ENCODE data around the gene ESRRB.

Gene ESRRB

GRCh38 chr14:76413962-76414600 lies 38.1 kb downstream of the ESRRB start:
- no peak for TF ChIP-seq POLR2AphosphoS5 (IDR thresholded peaks at IDR 0.05; ENCODE audit: low read depth, low read length)
- no peak for TF ChIP-seq TAF1 (IDR thresholded peaks at IDR 0.05; ENCODE audit: borderline replicate concordance, insufficient read depth, low read length)
- TF ChIP-seq REST (IDR thresholded peaks at IDR 0.05; ENCODE audit: insufficient read depth in 1 of 2, low read depth in 2 of 2, low read length in 2 of 2), result no peak
- no peak for TF ChIP-seq SIN3A (IDR thresholded peaks at IDR 0.05; ENCODE audit: borderline replicate concordance, insufficient read depth, low read length)
- no peak for TF ChIP-seq FOXP2 (optimal IDR thresholded peaks at IDR 0.05; ENCODE audit: borderline replicate concordance, extremely low read depth, extremely low read length, insufficient read depth)

GRCh38 chr14:76419399-76419798 lies 43.5 kb downstream of the ESRRB start:
- TF ChIP-seq REST (IDR thresholded peaks at IDR 0.05; ENCODE audit: insufficient read depth in 1 of 2, low read depth in 2 of 2, low read length in 2 of 2) (no peak), FOXP2 (optimal IDR thresholded peaks at IDR 0.05; ENCODE audit: borderline replicate concordance, extremely low read depth, extremely low read length, insufficient read depth) (no peak)

GRCh38 chr14:76420827-76421226 lies 44.9 kb downstream of the ESRRB start:
- TF ChIP-seq FOXP2 (optimal IDR thresholded peaks at IDR 0.05; ENCODE audit: borderline replicate concordance, extremely low read depth, extremely low read length, insufficient read depth) (no peak), SIN3A (IDR thresholded peaks at IDR 0.05; ENCODE audit: borderline replicate concordance, insufficient read depth, low read length) (no peak), REST (IDR thresholded peaks at IDR 0.05; ENCODE audit: insufficient read depth in 1 of 2, low read depth in 2 of 2, low read length in 2 of 2) (no peak), POLR2AphosphoS5 (IDR thresholded peaks at IDR 0.05; ENCODE audit: low read depth, low read length) (no peak), TAF1 (IDR thresholded peaks at IDR 0.05; ENCODE audit: borderline replicate concordance, insufficient read depth, low read length) (no peak)

GRCh38 chr14:76421662-76422061 lies 45.7 kb downstream of the ESRRB start:
- TF ChIP-seq SIN3A (IDR thresholded peaks at IDR 0.05; ENCODE audit: borderline replicate concordance, insufficient read depth, low read length) (no peak), TAF1 (IDR thresholded peaks at IDR 0.05; ENCODE audit: borderline replicate concordance, insufficient read depth, low read length) (no peak), REST (IDR thresholded peaks at IDR 0.05; ENCODE audit: insufficient read depth in 1 of 2, low read depth in 2 of 2, low read length in 2 of 2) (no peak)

DNA sequence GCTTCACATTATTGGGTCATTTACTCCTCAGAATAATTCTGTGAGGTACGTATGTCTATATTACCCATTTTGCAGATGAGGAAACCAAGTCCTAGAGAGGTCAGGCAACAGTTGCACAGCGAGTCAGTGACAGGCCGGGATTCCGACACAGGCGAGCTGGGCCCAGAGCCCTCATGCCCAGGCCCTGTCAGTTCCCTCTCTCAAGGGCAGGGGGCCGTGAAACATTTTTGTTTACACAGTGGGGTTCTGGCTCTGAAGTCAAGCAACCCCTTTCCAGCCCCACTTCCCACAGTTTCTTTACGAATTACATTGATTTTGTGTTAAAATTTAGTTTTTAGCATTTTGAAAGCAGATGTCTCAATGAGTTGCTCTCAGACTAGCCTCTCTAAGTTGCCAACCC lies 46.7 kb downstream of the ESRRB start:
- TF ChIP-seq POLR2AphosphoS5 (IDR thresholded peaks at IDR 0.05; ENCODE audit: low read depth, low read length) (no peak), FOXP2 (optimal IDR thresholded peaks at IDR 0.05; ENCODE audit: borderline replicate concordance, extremely low read depth, extremely low read length, insufficient read depth) (no peak), SIN3A (IDR thresholded peaks at IDR 0.05; ENCODE audit: borderline replicate concordance, insufficient read depth, low read length) (no peak), TAF1 (IDR thresholded peaks at IDR 0.05; ENCODE audit: borderline replicate concordance, insufficient read depth, low read length) (no peak), REST (IDR thresholded peaks at IDR 0.05; ENCODE audit: insufficient read depth in 1 of 2, low read depth in 2 of 2, low read length in 2 of 2) (no peak)

Measured in PFSK-1 (cell line).